Epithelial cell of proximal tubule (primary cell): ENCODE results near the gene KIF6. TPM values are rescaled to one million over a fixed set of nuclear protein-coding genes. Genes with fewer than 3 reads are reported as not detected.

Experiments
- DNase-seq: peaks from one replicate; pipeline ENCODE4 v3.0.0-alpha.2; 2011; ENCODE audit warnings: low read depth
- H3K4me3 ChIP-seq: 2 replicates; pipeline ENCODE4 v1.5.1; 2011; ENCODE audit warnings: low read depth, mild to moderate bottlenecking, low read length
- total RNA-seq: library from RNA; depleted of rRNA; stranded (reverse); fragments of >200 nt; gene quantifications from 2 replicates; pipeline ENCODE4 v1.2.3, GENCODE V29; 2015
- TF ChIP-seq, protein P1 (sequence below): conservative IDR thresholded peaks from 2 replicates; pipeline ENCODE4 v1.5.1; 2012; ENCODE audit warnings: low read depth, mild to moderate bottlenecking, low read length

The KIF6 gene
- total RNA-seq, 1 donor from 2014 or later: 0.69 TPM

DNA sequence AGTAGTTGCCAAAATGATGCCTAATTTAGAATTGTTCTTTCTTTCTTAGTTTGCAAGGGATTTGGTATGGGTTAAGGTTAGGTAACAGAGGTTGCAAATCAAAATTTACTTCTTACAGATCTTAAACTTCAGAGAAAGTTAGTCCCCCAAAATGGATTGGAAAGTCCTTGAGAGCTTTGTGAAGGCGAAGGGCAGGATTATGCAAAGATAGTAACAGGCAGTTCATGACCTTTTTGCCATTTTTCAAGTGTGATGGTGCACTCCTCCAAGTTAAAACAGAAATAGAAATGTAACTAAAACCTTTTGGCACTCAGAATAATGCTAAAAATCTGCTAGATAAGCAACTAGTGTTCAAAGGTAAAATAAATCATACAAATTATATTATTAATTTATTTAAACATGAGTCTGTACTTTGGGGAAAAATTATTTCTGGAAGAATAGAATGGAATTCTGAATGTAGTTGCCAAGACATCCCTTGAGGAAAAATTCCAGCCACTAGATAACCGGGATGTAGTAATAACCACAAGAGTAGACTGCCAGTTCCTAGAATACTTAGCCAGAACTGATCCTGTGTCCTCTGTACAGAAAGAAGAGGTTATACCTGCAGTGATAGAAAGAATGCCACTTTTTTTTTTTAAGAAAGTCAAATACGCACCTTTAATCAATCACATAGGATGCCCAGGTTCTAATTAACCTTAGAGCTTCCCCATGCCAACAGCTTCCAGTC is 35.2 kb upstream of the KIF6 start:
- no peak overlapping the region for H3K4me3 ChIP-seq
- TF ChIP-seq, protein P1, sequence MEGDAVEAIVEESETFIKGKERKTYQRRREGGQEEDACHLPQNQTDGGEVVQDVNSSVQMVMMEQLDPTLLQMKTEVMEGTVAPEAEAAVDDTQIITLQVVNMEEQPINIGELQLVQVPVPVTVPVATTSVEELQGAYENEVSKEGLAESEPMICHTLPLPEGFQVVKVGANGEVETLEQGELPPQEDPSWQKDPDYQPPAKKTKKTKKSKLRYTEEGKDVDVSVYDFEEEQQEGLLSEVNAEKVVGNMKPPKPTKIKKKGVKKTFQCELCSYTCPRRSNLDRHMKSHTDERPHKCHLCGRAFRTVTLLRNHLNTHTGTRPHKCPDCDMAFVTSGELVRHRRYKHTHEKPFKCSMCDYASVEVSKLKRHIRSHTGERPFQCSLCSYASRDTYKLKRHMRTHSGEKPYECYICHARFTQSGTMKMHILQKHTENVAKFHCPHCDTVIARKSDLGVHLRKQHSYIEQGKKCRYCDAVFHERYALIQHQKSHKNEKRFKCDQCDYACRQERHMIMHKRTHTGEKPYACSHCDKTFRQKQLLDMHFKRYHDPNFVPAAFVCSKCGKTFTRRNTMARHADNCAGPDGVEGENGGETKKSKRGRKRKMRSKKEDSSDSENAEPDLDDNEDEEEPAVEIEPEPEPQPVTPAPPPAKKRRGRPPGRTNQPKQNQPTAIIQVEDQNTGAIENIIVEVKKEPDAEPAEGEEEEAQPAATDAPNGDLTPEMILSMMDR: no peak
- DNase-seq: no peak

DNA sequence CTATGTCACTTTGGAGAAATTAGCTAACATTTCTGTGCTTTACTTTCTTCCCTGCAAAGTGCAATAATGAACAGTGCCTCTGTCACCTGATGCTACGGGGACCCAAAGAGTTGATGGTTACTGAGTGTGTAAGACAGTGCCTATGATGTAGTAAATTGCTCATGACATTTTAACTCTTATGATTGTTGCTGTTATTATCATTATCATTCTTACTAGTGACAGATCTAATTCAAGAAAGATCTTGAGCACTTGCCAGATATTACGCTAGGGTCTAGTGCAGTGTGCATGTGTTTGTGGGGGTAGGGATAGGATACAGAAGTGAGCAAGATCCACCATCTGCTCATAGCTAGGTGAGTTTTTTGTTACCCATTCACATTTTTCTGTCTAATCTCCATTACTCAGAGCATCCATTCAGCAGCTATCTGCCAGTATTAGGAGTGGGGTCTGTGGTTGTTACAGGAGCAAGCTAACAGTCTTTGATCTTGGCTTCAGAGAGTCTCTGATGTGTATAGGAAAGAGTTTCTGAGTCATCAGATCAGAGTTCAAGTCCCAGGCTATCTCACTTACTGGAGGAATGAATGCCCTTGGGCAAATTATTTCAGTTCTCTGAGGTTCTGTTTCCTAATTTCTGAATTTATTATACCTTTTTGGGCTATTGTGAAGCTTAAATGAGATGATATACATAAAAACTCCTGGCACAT is 33.8 kb upstream of the KIF6 start:
- H3K4me3 ChIP-seq: no peak overlapping the region
- no peak for DNase-seq
- TF ChIP-seq, protein P1: no peak

DNA sequence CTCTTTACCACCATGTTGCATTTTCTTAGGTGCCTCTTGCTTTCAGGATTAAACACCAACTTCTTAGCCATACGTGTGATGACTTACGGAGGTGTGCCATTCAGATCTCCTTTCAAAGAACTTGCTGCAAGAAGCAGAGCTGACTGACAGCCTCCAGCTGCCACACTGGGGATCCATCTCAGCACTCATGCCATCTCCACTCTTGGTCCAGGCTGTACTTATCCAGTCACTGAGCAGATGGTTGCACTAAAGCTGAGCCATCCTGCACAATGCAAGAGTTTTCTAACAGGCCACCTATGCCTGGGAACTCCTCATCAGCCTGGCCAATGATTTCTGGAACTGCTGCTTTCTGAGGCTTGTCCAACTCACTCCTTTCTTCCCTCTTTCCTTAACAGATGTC is 31.4 kb upstream of the KIF6 start:
- H3K4me3 ChIP-seq: no peak overlapping the region
- TF ChIP-seq, protein P1: no peak
- no peak for DNase-seq

DNA sequence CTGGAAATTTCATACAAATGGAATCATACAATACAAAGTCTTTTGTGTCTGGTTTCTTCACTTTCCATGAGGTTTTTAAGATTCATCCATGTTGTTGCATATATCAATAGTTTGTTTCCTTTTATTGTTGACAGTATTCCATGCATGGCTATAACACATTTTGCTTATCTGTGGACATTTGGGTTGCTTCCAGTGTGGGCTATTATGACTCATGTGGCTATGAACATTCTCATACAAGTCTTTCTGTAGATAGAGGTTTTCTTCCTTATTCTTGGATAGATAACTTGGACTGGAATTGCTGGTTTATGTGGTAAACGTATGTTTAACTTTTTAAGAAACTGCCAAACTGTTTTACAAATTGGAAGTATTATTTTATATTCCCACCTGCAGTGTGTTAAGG is 30.0 kb upstream of the KIF6 start:
- no peak overlapping the region for H3K4me3 ChIP-seq
- no peak for DNase-seq
- TF ChIP-seq, protein P1: no peak

DNA sequence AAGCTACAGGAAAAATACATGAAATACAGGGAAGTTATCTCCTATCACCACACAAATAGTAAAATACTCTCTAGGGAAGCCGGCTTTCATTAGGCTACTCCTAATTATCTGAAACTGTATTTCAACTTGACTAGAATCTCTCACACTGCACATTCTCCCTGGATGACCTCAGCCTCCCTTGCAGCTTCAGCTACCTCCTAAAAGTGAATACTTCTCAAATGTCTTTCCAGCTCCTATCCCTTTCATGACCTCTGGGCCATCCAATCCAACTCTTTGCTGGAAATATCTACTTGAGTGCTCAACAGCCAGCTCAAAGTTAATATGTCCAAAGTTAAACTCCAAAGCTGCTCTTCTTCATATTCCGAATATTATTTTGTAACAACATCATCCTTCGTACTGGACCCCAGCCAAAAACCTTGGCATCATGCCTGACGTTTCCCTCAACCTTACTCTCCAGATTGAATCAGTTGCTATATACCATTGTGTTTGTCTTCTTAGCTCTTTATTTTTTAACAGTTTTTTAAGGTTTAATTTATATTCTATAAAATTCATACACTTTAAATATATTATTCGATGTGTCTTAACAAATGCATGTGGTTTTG is 29.4 kb upstream of the KIF6 start:
- no peak for DNase-seq
- H3K4me3 ChIP-seq: no peak overlapping the region
- TF ChIP-seq, protein P1: no peak

DNA sequence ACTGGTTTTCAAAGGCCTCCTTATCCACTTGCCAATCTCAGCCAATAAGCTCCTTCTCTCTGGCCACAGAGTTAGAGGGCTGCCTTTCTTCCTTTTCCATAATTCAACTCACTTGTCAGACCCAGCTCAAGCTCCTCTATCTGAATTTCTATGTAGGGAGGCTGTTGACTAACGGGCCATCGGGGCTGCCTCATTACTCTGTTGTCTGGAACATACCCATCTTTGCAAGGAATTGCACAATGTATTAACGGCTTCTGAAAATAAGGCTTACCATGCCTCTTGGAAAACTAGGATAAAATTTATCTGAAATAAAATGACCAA is 28.5 kb upstream of the KIF6 start:
- TF ChIP-seq, protein P1: no peak
- no peak for DNase-seq
- H3K4me3 ChIP-seq: no peak overlapping the region
